Measurements from ENCODE around the gene G6PC2.
"Not testable (repeated sequence)": the region's sequence is repeated elsewhere in the genome, so short reads cannot be mapped to it uniquely, and the experiment has no call there.

Gene G6PC2

DNA sequence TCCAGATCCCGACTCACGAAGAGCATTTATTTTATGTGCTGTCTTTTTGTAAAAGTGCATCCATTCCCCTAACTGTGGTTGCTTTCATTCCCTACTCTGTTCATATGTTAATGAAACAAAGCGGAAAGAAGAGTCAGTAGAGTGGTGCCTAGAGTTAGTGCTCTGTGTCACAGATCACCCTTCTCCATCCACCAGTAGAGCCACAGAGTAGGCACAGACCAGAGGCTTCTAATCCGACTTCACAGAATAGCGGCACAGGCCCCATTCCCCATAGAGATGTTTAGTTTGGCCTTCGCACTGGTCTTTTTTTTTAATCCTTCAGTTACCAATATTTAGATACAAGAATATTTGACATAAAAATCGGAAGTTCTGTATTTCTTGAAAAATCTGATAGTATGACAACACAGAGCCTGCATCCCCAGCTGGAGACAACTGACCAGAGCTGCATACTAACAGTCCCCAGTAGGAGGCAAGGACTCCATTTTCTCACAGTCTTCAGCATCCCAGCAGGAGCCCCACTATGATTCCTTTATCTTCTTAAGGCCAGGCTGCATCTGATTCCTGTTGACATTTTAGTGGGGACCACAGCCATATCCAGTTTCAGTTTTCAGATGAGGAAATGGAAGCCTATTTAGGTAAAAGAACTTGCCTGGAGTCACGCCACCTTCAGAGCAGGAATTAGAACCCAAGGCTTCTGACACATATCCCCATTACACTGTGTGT is 7.0 kb downstream of the G6PC2 start:
- DNase-seq = peak; percentile 26

DNA sequence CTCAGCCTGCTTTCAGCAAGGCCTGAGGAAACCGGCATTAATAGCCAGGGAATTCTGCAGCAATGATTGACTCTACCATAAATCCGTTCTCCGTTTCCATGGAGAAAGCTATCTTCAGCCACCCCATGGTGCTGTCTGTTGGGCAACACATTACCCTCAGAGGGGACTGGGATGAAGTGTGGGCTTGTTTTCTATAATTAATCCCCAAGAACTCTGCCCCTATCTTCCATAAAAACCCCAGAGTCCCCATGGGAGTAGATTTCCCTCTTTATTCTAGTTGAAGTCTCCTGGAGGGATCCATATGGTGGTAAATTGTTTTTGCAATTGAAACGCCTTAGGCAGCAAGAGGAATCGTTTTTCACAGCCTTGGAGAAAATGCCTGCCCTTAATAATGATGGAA is 9.2 kb downstream of the G6PC2 start:
- DNase-seq = no peak

DNA sequence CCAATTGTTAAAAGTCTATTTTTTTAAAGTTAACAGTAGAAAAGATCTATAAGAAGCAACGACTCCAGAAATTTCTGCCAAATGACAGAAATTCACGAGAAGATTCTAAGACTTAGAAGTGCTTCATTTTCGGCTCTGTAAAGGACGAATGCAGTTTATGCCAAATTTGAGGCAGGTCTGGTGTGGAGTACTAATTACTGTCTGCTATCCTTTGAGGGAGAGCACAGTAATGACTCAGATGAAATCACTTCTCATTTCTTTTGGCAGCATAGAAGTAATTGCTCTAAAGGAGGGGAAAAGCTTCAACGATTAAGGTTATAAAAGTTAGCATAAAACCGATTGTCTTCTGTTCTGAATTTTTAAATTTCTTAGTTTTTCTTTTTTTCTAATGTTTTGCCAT is 11.4 kb downstream of the G6PC2 start:
- peak; percentile 30 for DNase-seq

GRCh38 chr2:168912901-168913369 is 11.8 kb downstream of the G6PC2 start:
- peak; percentile 35 for DNase-seq

GRCh38 chr2:168913495-168913894 is 12.4 kb downstream of the G6PC2 start:
- DNase-seq = no peak

- no peak for DNase-seq
Measured at GRCh38 chr2:168915441-168916330, 14.6 kb downstream of the G6PC2 start.

DNA sequence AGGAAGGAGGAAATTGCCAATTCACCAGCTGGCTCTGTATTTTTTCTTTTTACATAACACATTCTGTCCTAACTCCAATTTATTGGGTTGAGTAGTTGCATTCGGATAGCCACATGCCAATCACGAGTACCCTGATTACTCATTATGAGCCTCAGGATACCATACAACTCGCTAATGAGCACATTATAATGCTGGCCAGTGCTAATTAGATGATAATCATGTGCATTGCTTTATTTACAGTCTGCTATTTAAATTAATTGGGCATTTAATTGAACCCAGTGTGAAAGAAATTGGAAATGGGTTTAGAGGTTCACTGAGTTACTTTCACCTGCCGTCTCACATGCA is 15.2 kb downstream of the G6PC2 start:
- DNase-seq = no peak

- peak; percentile 79 for DNase-seq
Measured at GRCh38 chr2:168920504-168921157, 19.5 kb downstream of the G6PC2 start.

- DNase-seq = no peak
Measured at GRCh38 chr2:168926621-168927386, 25.7 kb downstream of the G6PC2 start.

DNA sequence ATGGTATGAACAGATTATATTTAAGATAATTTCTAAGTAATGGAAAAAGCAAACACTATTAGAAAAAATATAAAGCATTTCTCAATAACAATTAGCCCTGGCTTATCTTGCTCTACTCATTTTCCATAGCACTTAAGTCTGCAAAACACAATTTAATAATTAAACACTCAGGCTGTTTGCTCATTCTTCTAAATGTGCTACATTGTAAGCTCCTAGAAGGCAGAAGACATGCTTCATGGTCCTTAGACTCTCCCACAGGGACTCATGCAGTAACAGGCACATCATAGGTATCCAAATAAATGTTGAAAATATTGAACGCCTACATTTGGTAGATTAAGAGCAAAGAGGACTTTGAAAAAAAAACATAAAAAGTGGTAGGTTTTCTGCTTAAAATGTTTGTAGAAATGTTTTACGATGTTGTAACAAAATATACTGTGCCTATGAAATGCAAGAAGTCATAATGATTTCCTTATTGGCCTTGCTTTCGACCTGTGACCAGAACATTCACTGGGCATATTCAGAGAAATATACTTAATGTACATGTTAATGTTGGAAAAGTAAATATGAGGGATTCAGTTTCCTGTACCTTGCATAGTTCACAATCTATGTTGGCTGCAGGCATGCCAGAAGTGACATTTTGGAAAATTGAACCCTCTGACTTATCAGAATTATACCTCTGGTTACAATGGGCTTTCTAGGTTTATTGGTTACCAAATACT is 27.2 kb downstream of the G6PC2 start:
- no peak for DNase-seq

- DNase-seq = no peak
Measured at GRCh38 chr2:168929031-168929430, 27.9 kb downstream of the G6PC2 start.

- no peak for DNase-seq
Measured at GRCh38 chr2:168930242-168930641, 29.2 kb downstream of the G6PC2 start.

- not testable (repeated sequence) for DNase-seq
Measured at GRCh38 chr2:168932174-168932573, 31.1 kb downstream of the G6PC2 start.

- no peak for DNase-seq
Measured at GRCh38 chr2:168934826-168935225, 33.7 kb downstream of the G6PC2 start.

- peak; percentile 87 for DNase-seq
Measured at GRCh38 chr2:168935810-168936581, 34.9 kb downstream of the G6PC2 start.

DNA sequence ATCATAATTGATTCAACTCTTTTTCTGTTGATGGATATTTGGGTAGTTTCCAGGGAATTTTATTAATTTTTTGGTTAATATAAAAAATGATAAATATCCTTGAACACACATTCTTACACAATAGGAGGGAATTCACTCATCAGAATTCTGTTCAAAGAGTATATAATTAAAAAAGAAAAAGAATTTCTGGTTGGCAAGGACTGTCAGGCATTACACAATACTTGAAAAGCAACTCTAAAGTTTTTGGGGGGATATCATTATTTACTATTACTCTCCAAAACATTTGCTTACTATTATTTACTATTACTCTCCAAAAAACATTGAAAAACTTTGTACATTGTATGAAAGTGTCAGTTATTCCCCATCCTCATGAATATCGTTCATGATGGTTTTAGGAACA is 38.0 kb downstream of the G6PC2 start:
- DNase-seq = no peak

DNA sequence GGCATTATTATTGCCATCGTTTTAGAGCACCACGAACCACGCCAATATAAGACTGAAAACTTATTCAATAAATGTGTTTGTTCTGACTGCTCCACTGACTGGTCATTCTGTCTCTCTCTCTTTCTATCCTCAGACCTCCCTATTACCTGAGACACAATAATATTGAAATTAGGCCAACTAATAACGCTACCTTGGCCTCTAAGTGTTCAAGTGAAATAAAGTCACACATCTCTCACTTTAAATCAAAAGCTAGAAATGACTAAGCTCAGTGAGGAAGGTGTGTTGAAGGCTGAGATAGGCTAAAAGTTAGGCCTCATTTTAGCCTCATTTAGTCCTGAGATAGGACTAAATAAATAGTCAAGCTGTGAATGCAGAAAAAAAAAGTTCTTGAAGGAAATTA is 38.8 kb downstream of the G6PC2 start:
- no peak for DNase-seq

- DNase-seq = peak; percentile 43
Measured at GRCh38 chr2:168941297-168941696, 40.2 kb downstream of the G6PC2 start.

DNA sequence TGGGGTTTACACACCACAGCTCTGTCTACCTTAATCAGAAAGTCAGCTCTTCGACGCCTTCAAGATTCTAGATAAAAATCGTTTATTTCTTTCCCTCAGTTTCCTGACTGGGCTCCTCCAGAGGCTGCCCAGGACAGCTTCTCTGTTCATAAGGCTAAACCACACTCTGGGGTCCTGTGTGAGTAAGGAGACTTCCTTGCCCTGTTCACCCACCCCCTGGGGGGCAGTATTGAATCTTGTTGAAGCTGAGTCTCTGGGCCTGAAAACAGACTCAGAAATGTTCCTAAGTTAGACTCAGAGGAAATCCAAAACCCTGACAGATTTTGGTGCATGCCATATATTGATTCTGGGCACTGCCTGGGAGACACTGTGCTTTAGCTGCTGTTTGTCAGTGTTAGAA is 43.0 kb downstream of the G6PC2 start:
- DNase-seq = peak; percentile 51

DNA sequence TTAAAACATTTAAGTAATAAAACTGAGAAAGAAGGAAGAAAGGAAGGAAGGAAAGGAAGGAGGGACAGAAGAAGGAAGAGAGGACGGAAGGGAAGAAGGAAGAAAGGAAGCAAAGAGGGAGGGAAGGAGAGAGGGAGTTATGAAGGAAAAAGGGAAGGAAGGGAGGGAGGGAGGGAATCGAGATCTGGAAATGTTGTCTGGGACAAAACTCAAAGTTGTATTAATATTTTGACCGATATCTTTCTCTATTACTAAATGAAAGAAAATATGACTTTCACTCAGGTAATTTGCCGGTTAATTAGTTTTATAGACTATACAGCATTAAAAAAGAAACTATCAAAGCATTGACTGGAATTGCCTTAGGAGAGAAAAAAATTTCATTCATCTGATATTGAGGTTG is 44.4 kb downstream of the G6PC2 start:
- DNase-seq = no peak

GRCh38 chr2:168948621-168949212 is 47.6 kb downstream of the G6PC2 start:
- peak; percentile 61 for DNase-seq
